Spleen (tissue), 3 donors: ENCODE results near the gene PACSIN3.

ENCODE experiments used
- POLR2A ChIP-seq, 3 donors: fragments of 450-650 bp; IDR thresholded peaks; one replicate each; pipeline ENCODE4 v1.5.1; 2017; ENCODE audit warnings: antibody characterized with exemption in 3 of 3, mild to moderate bottlenecking in 1 of 3
- POLR2AphosphoS5 ChIP-seq, 3 donors: sonication (generic); formaldehyde crosslinking; IDR thresholded peaks; one replicate each; pipeline ENCODE4 v1.5.1; 2017; ENCODE audit warnings: antibody characterized with exemption in 3 of 3

GRCh38 chr11:47234669-47235100 lies 48.5 kb upstream of the PACSIN3 start:
- TF ChIP-seq POLR2A (IDR thresholded peaks at IDR 0.05), result no peak
- no peak for TF ChIP-seq POLR2AphosphoS5 (IDR thresholded peaks at IDR 0.05)
